CMK (cell line): ENCODE measurements around the gene NEUROD2.
A peak's percentile ranks its signal among the peaks of the same experiment; 100 is the strongest.

Source experiments
- DNase-seq: peaks from one replicate; pipeline ENCODE4 v3.0.0-alpha.2; 2010; ENCODE audit warnings: low read depth

Gene NEUROD2

GRCh38 chr17:39634384-39634871, 26.7 kb upstream of the NEUROD2 start:
- DNase-seq: no peak

GRCh38 chr17:39633570-39634183, 26.0 kb upstream of the NEUROD2 start:
- no peak for DNase-seq

- no peak for DNase-seq
Observed at GRCh38 chr17:39632153-39632941, 24.6 kb upstream of the NEUROD2 start.

GRCh38 chr17:39631403-39631802, 23.7 kb upstream of the NEUROD2 start:
- no peak for DNase-seq

- no peak for DNase-seq
Observed at GRCh38 chr17:39629898-39630297, 22.2 kb upstream of the NEUROD2 start.

GRCh38 chr17:39629494-39629880, 21.8 kb upstream of the NEUROD2 start:
- DNase-seq: no peak

- DNase-seq: no peak
Observed at GRCh38 chr17:39628655-39629493, 21.2 kb upstream of the NEUROD2 start.

- no peak for DNase-seq
Observed at GRCh38 chr17:39627712-39628516, 20.2 kb upstream of the NEUROD2 start.

- DNase-seq: no peak
Observed at GRCh38 chr17:39627047-39627711, 19.5 kb upstream of the NEUROD2 start.

GRCh38 chr17:39626171-39627046, 18.7 kb upstream of the NEUROD2 start, which contains the start of gene PPP1R1B:
TSS of gene PPP1R1B (plus strand) at chr17:39626952. CDS start at chr17:39627393, 441 bp downstream.
- DNase-seq: no peak

- DNase-seq: no peak
Observed at GRCh38 chr17:39625198-39625785, 17.6 kb upstream of the NEUROD2 start.

GRCh38 chr17:39624313-39624712, 16.6 kb upstream of the NEUROD2 start:
- DNase-seq: no peak

- DNase-seq: peak; percentile 45
Observed at GRCh38 chr17:39623356-39623950, 15.7 kb upstream of the NEUROD2 start.

GRCh38 chr17:39622380-39623006, 14.8 kb upstream of the NEUROD2 start:
- no peak for DNase-seq

GRCh38 chr17:39621523-39622379, 14.0 kb upstream of the NEUROD2 start:
- DNase-seq: peak; percentile 57

- DNase-seq: no peak
Observed at GRCh38 chr17:39619786-39620101, 12.0 kb upstream of the NEUROD2 start.

- no peak for DNase-seq
Observed at GRCh38 chr17:39618956-39619785, 11.5 kb upstream of the NEUROD2 start.
